Measurements from ENCODE around the gene GNG2. TPM values are rescaled to one million over a fixed set of nuclear protein-coding genes. Genes with fewer than 3 reads are reported as not detected.

GNG2 gene
- total RNA-seq, 1 experiment from 2014 or later = 9.3 TPM

DNA sequence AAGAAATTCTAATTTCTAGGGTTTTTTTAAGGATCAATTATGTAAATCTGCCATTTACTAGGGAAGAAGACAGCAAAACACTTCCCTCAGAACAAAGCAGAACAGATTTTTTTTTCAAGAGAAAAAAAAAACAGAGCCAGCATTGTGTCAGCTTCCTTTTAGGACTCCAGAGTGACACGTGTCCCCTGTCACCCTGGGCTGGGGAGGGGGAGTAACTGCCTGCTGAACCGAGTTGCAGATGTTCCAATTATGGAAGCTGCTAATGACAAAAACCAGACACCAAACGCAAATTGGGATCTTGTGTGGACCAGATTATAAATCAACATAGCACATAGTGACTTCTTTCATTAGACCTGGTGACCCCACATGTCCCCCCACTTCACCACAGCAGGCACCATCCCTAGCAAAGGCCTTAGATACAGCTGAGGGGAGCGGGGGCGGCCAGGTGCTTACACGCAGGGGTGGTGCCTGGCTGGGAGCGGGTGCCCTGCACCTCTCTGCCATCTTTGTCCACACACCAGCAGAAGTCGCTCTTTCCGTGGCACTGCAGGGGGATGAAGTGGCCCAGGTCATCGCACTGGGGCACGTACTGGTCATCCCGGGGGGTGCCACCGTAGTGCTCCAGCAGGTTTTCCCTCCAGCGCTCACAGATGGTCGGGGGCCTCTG, 154.3 kb downstream of the GNG2 start:
- Histone ChIP-seq H3K4me2 (ENCODE audit: low read length) (no peak overlapping the region), H2AFZ (ENCODE audit: low read length) (no peak overlapping the region), H3K79me2 (ENCODE audit: low read length) (no peaks in the 10 kb centered on the region), H3K9me2 (replicated peaks; ENCODE audit: low read length) (no peaks in the 10 kb centered on the region), H3F3A (ENCODE audit: low read length, unreplicated experiment) (no peaks in the 10 kb centered on the region), H4K20me1 (ENCODE audit: low read length) (no peaks in the 10 kb centered on the region), H3K27ac (ENCODE audit: low read length) (no peak overlapping the region), H3K36me3 (ENCODE audit: low read depth, low read length) (peaks cover 22% of the 10 kb centered on the region), H3K9me3 (ENCODE audit: low read length) (no peaks in the 10 kb centered on the region), H3K27me3 (ENCODE audit: low read length) (no peaks in the 10 kb centered on the region), H3K4me3 (ENCODE audit: low read length) (no peak overlapping the region), H3K9ac (ENCODE audit: low read length) (no peak overlapping the region), H3K4me1 (ENCODE audit: insufficient read depth, low read length) (no peaks in the 10 kb centered on the region)
- no TSS peak for BruUV-seq (replicated peaks)
- intact Hi-C loops (cut with micrococcal nuclease) = loop anchor here (5.0 kb wide), 1 partner anchor 118 kb away; no protein-coding TSS in a partner anchor
- TF ChIP-seq EZH2phosphoT487 (IDR thresholded peaks at IDR 0.05; ENCODE audit: borderline replicate concordance, low read length) (no peak), EZH2 (IDR thresholded peaks at IDR 0.05; ENCODE audit: low read length, unreplicated experiment) (no peak)
- TF ChIP-seq, protein P1, sequence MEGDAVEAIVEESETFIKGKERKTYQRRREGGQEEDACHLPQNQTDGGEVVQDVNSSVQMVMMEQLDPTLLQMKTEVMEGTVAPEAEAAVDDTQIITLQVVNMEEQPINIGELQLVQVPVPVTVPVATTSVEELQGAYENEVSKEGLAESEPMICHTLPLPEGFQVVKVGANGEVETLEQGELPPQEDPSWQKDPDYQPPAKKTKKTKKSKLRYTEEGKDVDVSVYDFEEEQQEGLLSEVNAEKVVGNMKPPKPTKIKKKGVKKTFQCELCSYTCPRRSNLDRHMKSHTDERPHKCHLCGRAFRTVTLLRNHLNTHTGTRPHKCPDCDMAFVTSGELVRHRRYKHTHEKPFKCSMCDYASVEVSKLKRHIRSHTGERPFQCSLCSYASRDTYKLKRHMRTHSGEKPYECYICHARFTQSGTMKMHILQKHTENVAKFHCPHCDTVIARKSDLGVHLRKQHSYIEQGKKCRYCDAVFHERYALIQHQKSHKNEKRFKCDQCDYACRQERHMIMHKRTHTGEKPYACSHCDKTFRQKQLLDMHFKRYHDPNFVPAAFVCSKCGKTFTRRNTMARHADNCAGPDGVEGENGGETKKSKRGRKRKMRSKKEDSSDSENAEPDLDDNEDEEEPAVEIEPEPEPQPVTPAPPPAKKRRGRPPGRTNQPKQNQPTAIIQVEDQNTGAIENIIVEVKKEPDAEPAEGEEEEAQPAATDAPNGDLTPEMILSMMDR (conservative IDR thresholded peaks at IDR 0.05; ENCODE audit: low read depth, low read length) = no peak
- ChIA-PET POLR2A (ENCODE audit: unreplicated experiment) (no interaction called here), CTCF (no interaction called here)
- DNase-seq = no peak
- no peak for ATAC-seq

DNA sequence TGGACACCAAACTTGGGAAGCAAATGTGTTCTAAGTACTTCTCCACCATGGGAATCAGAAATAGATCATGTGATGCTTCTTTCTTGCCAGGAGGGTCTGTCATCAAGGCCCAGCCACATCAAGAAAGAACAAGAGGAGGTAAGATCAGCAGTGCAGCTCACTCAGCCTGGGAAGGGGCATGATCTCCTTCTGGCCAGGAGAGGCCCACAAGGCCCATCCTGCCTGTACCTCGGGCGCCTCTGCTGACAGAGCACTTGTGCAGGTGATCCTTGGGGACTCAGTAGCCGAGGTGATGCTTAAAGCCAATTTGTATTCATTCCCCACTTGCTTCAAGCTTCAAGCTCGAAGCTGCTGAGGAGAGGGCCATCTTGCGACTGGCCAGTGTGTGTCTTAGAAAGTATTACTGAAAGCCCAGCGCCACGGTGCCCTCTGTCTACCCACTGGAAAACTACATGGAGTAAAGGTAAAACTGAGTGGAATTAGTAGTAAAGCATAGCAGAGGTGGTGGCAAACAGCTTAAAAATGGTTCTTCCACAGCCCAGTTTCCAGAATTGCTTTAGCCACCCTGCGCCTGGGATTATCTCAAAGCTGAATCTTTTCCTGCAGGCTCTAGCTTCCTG, 155.1 kb downstream of the GNG2 start:
- Histone ChIP-seq H3K9me3 (ENCODE audit: low read length) (no peaks in the 10 kb centered on the region), H3K4me1 (ENCODE audit: insufficient read depth, low read length) (no peaks in the 10 kb centered on the region), H3K4me3 (ENCODE audit: low read length) (no peak overlapping the region), H3K27ac (ENCODE audit: low read length) (no peak overlapping the region), H2AFZ (ENCODE audit: low read length) (no peak overlapping the region), H3K4me2 (ENCODE audit: low read length) (no peak overlapping the region), H3K79me2 (ENCODE audit: low read length) (no peaks in the 10 kb centered on the region), H3K9me2 (replicated peaks; ENCODE audit: low read length) (no peaks in the 10 kb centered on the region), H3K27me3 (ENCODE audit: low read length) (no peaks in the 10 kb centered on the region), H4K20me1 (ENCODE audit: low read length) (no peaks in the 10 kb centered on the region), H3K36me3 (ENCODE audit: low read depth, low read length) (peaks cover 15% of the 10 kb centered on the region), H3F3A (ENCODE audit: low read length, unreplicated experiment) (no peaks in the 10 kb centered on the region), H3K9ac (ENCODE audit: low read length) (no peak overlapping the region)
- intact Hi-C loops (cut with micrococcal nuclease) = no loop called here
- peak; percentile 71 for ATAC-seq
- no TSS peak for BruUV-seq (replicated peaks)
- ChIA-PET POLR2A (ENCODE audit: unreplicated experiment) (no interaction called here), CTCF (interaction anchor here (0.7 kb wide), 1 partner anchor 57 kb away, joined by 3 read pairs; no protein-coding TSS in a partner anchor)
- peak; percentile 49 for DNase-seq
- no peak for TF ChIP-seq EZH2phosphoT487 (IDR thresholded peaks at IDR 0.05; ENCODE audit: borderline replicate concordance, low read length)
- TF ChIP-seq EZH2 (IDR thresholded peaks at IDR 0.05; ENCODE audit: low read length, unreplicated experiment) = no peak
- TF ChIP-seq, protein P1 (conservative IDR thresholded peaks at IDR 0.05; ENCODE audit: low read depth, low read length) = peak; percentile 61

DNA sequence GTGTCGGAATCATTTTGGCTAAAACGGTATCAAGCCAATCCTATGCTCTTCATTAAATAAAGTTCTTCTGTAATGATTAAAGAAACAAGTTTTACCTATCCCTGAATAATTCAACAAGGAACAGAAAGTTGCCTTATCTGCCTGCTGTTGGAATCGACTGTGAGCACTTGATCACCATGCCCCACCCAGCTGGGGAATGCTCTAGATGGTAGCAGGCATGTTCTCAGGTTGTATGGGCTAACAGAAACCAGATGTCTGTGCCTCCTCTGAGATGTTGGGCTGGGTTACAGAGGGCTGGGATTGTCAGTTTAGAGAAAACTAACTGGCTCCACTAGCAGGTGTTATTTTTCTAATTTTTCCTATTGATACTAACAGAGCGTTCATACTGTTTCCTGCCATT, 157.8 kb downstream of the GNG2 start:
- no TSS peak for BruUV-seq (replicated peaks)
- Histone ChIP-seq H3K4me3 (ENCODE audit: low read length) (no peak overlapping the region), H3K27ac (ENCODE audit: low read length) (no peak overlapping the region), H3K79me2 (ENCODE audit: low read length) (no peaks in the 10 kb centered on the region), H2AFZ (ENCODE audit: low read length) (no peak overlapping the region), H4K20me1 (ENCODE audit: low read length) (no peaks in the 10 kb centered on the region), H3K27me3 (ENCODE audit: low read length) (no peaks in the 10 kb centered on the region), H3K9me2 (replicated peaks; ENCODE audit: low read length) (no peaks in the 10 kb centered on the region), H3K9ac (ENCODE audit: low read length) (no peak overlapping the region), H3K9me3 (ENCODE audit: low read length) (no peaks in the 10 kb centered on the region), H3F3A (ENCODE audit: low read length, unreplicated experiment) (no peaks in the 10 kb centered on the region), H3K4me1 (ENCODE audit: insufficient read depth, low read length) (no peaks in the 10 kb centered on the region), H3K4me2 (ENCODE audit: low read length) (no peak overlapping the region), H3K36me3 (ENCODE audit: low read depth, low read length) (no peaks in the 10 kb centered on the region)
- CTCF ChIA-PET = interaction anchor here (0.5 kb wide), 1 partner anchor 214 kb away, joined by 3 read pairs; no protein-coding TSS in a partner anchor
- POLR2A ChIA-PET (ENCODE audit: unreplicated experiment) = no interaction called here
- intact Hi-C loops (cut with micrococcal nuclease) = no loop called here
- no peak for TF ChIP-seq EZH2 (IDR thresholded peaks at IDR 0.05; ENCODE audit: low read length, unreplicated experiment)
- TF ChIP-seq, protein P1 (conservative IDR thresholded peaks at IDR 0.05; ENCODE audit: low read depth, low read length) = no peak
- TF ChIP-seq EZH2phosphoT487 (IDR thresholded peaks at IDR 0.05; ENCODE audit: borderline replicate concordance, low read length) = no peak
- no peak for DNase-seq
- no peak for ATAC-seq
